ENCODE data around the gene ROR1.

ROR1 gene

DNA sequence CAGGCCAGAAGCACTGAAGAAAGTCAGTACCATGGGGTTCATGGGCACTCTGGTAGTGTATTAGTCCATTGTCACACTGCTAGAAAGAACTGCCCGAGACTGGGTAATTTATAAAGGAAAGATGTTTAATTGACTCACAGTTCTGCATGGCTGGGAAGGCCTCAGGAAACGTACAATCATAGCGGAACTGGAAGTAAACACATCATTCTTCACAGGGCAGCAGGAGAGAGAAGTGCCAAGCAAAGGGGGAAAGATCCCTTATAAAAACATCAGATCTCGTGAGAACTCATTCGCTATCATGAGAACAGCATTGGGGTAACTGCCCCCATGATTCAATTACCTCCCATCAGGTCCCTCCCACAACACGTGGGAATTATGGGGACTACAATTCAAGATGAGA lies 20.2 kb upstream of the ROR1 start:
- no peak for DNase-seq (ENCODE audit: low spot score)
- in situ Hi-C loops (cut with MboI; ENCODE audit: low sequenced_read_pairs, unreplicated experiment) = no loop called here
- TF ChIP-seq, protein P1, sequence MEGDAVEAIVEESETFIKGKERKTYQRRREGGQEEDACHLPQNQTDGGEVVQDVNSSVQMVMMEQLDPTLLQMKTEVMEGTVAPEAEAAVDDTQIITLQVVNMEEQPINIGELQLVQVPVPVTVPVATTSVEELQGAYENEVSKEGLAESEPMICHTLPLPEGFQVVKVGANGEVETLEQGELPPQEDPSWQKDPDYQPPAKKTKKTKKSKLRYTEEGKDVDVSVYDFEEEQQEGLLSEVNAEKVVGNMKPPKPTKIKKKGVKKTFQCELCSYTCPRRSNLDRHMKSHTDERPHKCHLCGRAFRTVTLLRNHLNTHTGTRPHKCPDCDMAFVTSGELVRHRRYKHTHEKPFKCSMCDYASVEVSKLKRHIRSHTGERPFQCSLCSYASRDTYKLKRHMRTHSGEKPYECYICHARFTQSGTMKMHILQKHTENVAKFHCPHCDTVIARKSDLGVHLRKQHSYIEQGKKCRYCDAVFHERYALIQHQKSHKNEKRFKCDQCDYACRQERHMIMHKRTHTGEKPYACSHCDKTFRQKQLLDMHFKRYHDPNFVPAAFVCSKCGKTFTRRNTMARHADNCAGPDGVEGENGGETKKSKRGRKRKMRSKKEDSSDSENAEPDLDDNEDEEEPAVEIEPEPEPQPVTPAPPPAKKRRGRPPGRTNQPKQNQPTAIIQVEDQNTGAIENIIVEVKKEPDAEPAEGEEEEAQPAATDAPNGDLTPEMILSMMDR (IDR thresholded peaks at IDR 0.05; ENCODE audit: borderline replicate concordance, control extremely low read depth, extremely low read depth, insufficient read depth, missing control alignments) = no peak

DNA sequence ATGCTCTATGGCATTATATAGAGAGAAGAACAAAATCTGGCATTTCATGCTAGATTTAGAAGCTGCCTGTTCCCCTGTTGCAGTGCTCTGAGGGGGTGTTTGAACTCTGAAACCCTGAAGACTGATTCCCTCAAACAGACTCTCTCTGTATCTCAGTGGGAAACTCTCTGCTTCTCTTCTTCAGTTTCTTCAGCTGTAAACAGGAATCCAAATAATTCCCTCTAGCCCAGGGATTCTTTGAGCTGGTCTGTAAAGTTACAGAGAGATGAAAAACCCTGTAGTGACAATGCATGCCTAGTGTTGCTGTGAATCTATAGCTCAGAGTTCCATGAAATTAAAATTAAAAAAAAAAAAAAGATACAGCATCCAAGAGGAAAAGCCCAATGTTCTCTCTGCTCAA lies 17.0 kb upstream of the ROR1 start:
- no peak for DNase-seq (ENCODE audit: low spot score)
- TF ChIP-seq, protein P1 (IDR thresholded peaks at IDR 0.05; ENCODE audit: borderline replicate concordance, control extremely low read depth, extremely low read depth, insufficient read depth, missing control alignments) = no peak
- in situ Hi-C loops (cut with MboI; ENCODE audit: low sequenced_read_pairs, unreplicated experiment) = no loop called here

DNA sequence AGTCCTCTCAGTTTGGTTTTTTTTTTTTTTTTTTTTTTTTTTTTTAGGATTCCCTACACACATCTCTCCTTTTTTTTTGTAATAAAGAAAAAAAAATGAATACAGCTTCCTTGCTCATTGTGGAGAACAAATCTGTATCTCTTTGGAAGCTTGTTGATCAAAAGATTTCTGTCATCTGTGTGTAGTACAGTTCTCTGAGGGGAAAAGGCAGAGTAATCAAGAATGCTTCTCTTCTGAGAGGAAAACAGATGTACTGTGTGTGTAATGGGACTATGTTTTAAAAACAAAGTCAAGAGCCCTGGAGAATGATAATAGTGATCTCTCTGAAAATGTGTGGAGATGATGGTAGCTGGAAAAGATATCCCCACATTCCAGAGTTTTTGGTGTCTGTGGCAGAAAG lies 16.5 kb upstream of the ROR1 start:
- TF ChIP-seq, protein P1 (IDR thresholded peaks at IDR 0.05; ENCODE audit: borderline replicate concordance, control extremely low read depth, extremely low read depth, insufficient read depth, missing control alignments) = no peak

DNA sequence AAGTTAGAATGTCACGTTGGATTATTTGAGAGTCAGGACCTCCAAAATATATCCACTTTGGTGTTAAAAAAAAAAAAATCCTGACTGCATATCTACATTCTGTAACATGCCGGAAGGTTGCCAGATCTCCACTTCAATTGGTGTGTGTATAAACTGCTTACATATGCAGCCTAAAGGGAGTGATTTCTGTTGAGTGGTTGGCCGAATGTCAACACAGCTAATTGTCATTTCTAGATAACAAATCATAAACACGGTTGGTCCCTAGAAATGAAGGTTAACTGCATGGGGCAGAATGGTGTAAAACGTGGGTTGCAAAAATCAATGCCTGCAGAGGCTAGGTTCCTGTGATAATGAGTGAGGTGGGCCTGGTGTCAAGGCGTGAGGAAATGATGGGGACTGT lies 15.0 kb upstream of the ROR1 start:
- DNase-seq (ENCODE audit: low spot score) = no peak
- in situ Hi-C loops (cut with MboI; ENCODE audit: low sequenced_read_pairs, unreplicated experiment) = no loop called here
- TF ChIP-seq, protein P1 (IDR thresholded peaks at IDR 0.05; ENCODE audit: borderline replicate concordance, control extremely low read depth, extremely low read depth, insufficient read depth, missing control alignments) = no peak

More for the DNA sequence above, 16.5 kb upstream of the ROR1 start:
- DNase-seq (ENCODE audit: low spot score) = no peak
- in situ Hi-C loops (cut with MboI; ENCODE audit: low sequenced_read_pairs, unreplicated experiment) = no loop called here

DNA sequence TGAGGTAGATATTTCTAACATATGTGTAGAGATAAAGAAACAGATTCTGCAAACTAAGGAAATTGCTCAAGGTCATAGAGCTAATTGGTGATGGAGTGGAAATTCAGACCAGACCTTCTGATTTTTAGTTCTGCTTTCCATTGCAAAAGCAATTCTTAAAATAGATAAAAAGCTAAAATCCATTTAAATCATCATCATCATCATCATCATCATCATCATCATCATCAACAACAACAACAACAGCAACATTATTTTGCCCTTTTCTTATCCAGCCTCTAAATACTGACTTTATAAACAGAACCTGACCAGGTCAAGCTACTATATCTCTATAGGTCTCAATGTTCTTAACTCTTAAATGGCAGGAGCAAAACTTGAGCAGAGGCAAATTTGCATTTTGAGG lies 14.0 kb upstream of the ROR1 start:
- DNase-seq (ENCODE audit: low spot score) = no peak
- in situ Hi-C loops (cut with MboI; ENCODE audit: low sequenced_read_pairs, unreplicated experiment) = no loop called here
- TF ChIP-seq, protein P1 (IDR thresholded peaks at IDR 0.05; ENCODE audit: borderline replicate concordance, control extremely low read depth, extremely low read depth, insufficient read depth, missing control alignments) = no peak

DNA sequence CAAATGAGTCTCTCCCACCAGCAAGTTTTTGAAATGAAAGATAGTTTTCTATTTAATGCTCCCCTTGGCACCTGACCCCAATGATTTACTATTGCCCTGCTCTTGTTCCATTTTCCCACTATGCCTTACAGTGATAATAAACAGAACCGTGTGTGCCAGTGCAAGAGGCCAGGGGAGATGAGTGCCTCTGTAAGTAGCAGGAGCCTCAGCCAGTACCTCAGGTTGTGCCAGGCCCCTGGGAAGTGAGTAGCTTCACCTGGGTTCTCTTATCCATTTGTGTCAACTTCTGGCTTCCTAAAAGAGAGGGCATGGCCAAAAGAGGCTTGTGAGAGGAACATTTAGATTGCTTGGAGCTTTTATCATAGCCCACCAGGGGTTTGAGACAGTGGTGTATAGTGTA lies 3.4 kb upstream of the ROR1 start:
- no peak for DNase-seq (ENCODE audit: low spot score)
- in situ Hi-C loops (cut with MboI; ENCODE audit: low sequenced_read_pairs, unreplicated experiment) = no loop called here
- TF ChIP-seq, protein P1 (IDR thresholded peaks at IDR 0.05; ENCODE audit: borderline replicate concordance, control extremely low read depth, extremely low read depth, insufficient read depth, missing control alignments) = no peak

DNA sequence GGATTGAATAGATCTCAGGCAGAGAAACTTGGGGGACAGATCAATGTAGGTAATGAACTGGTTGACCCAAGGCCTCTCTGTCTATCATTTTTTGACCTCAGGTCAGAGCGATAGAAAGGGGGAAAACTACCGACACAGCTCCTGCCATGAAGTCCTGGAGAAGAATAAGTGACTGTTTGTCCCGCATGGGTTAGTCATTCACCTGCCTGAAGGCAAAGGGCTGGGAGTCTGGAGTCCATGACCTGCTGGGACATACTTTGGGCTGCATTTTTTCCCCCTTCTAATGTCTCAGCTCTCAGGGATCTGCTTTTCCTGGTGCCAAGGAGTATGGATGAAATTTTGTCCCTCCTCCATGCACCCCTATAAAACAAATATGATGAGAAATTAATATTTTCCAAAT lies 1.6 kb upstream of the ROR1 start:
- in situ Hi-C loops (cut with MboI; ENCODE audit: low sequenced_read_pairs, unreplicated experiment) = no loop called here
- TF ChIP-seq, protein P1 (IDR thresholded peaks at IDR 0.05; ENCODE audit: borderline replicate concordance, control extremely low read depth, extremely low read depth, insufficient read depth, missing control alignments) = no peak
- no peak for DNase-seq (ENCODE audit: low spot score)
